Astrocyte of the cerebellum (primary cell): ENCODE measurements around the gene FIBCD1.

Experiments used
- DNase-seq: peaks from one replicate; pipeline ENCODE4 v3.0.0-alpha.2; 2011; ENCODE audit warnings: low read depth
- H3K4me3 ChIP-seq: 2 replicates; pipeline ENCODE4 v1.5.1; 2011; ENCODE audit warnings: mild to moderate bottlenecking, low read depth, low read length, moderate library complexity
- CTCF ChIP-seq: IDR thresholded peaks from 2 replicates; pipeline ENCODE4 v1.5.1; 2012; ENCODE audit warnings: low read length, low read depth, moderate library complexity, mild to moderate bottlenecking; ENCODE audit errors: missing control alignments
- in situ Hi-C: cut with HindIII; loops from 2 replicates; pipeline ENCODE4 v1.10.0; 2017; ENCODE audit warnings: low sequenced_read_pairs

FIBCD1 gene

DNA sequence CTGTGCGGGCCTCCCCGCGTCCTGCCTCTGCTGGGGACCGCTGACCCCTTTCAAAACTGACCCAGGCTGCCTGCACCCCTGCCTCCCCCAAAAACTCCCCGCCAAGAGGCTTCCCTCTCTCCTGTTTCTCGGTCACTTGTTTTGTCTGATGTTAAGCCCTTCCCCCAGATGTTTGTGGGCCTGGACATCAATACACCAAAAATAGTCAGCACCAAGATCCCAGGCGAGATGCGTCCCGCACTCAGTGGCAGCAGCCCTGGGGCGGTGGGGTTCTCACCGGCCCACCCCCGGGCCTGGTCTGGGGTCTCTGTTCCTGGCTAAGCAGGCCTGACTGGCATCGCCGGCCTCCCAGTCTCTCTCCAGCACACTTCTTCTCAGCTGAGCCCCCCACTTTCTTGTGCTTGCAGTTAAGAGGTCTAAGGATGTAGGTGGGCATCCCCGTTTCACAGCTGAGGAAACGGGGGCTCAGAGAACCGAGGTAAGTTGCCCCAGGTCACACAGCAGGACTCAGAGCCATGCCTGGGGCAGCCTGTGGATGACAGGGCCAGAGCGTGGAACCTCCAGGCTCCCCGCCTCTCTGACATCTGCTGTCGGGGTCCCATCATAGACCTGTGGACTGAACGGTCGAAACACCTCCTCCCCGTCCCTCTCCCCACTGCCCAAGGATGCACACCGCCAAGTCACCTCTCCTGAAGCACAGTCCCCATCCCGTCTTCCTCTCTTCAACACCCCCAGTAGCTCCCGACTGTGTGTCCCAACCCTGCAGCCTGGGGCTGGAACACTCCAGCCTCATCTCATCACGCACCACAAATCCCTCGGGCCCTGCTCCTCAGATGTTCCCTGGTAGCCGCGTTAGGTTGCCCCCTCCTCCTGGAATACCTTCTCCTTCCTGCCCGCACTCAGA, 16.8 kb downstream of the FIBCD1 start:
- H3K4me3 ChIP-seq, result no peak overlapping the region
- in situ Hi-C loops, result no loop called here
- no peak for TF ChIP-seq CTCF
- no peak for DNase-seq

- in situ Hi-C loops, result no loop called here
- H3K4me3 ChIP-seq, result no peak overlapping the region
- no peak for TF ChIP-seq CTCF
- no peak for DNase-seq
Observed at GRCh38 chr9:130921300-130921988, 17.6 kb downstream of the FIBCD1 start.

GRCh38 chr9:130920762-130921299, 18.2 kb downstream of the FIBCD1 start:
- in situ Hi-C loops, result no loop called here
- TF ChIP-seq CTCF, result no peak
- no peak for DNase-seq
- no peak overlapping the region for H3K4me3 ChIP-seq

DNA sequence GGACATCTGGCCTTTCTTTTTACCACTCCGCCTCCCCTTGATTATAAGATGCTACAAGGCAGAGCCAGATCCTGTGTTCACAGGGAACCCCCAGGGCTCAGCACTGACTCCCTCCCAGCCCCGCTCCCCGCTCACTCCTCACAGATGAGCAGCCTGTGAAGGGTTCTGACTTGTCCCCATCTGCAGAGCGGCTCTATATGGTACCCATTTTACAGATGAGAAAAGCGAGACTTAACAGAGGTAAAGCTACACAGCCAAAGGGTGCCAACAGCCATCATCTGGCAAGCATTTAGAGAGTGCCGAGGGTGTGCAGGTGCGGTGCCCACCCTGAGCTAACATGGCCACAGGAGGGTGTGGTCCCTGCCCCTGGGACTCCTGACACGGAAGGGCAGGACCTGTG, 18.8 kb downstream of the FIBCD1 start:
- in situ Hi-C loops, result no loop called here
- no peak for TF ChIP-seq CTCF
- H3K4me3 ChIP-seq, result no peak overlapping the region
- DNase-seq, result no peak

DNA sequence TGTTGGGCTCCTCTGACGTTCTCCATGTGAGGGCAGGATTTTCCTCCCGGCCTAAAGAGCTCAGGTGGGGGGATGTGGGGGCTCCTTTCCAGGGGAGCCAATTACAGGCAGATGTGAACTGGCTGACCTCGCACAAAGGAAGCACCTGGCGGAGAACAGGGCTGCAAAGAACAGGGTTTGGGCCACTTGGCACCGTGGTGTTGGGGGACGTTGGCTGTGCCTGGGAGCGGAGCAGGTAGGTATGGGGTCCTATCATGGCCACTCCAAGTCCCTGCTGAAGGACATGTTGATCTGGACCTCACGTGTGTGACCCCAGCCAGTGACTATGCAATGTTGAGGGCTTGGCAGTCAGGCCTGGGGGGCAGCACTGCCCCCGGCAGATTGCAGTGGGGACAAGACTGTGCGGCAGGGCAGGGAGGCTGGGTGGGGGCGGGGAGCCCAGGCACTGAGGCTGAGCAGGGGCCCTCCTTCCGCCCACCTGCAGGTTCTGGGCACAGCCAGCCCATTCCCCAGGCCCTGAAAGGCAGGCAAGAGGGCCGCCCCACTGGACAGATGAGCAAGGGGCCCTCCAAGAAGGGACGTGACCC, 19.4 kb downstream of the FIBCD1 start:
- no peak for DNase-seq
- in situ Hi-C loops, result no loop called here
- TF ChIP-seq CTCF, result no peak
- no peak overlapping the region for H3K4me3 ChIP-seq

DNA sequence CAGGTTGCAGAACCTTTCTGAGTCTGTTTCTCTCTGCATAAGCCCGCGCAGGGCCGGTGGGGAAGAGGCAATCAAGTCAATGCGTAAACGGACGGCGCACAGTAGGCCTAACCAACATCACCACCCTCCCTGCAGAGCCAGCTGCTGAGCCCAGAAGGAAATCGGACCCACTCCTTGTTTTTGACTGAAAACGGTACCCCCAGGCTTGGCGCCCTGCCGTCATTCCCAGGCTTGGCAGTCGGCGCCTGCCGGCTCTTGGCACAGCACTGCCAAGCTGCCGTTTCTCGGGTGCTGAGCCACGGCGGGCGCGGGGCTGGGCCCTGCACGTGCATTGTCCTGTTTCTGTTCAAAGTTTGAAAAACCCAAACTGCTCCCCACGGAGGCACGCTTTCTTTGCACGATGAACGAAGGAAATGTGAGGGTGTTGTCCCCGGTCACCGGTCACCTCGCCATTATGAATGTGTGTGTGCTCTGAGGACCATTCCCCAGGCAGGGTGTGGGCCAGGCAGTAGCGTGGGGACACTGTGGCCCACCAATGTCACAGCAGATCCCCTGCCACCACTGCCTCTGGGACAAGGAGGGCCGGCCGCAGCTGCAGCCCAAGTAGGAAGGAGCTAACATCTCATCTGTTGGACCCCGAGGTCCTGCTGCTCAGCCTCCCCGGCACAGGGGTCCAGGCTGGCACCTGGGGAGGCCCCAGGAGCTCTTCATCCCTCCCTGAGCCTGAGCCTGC, 20.1 kb downstream of the FIBCD1 start:
- in situ Hi-C loops, result no loop called here
- no peak overlapping the region for H3K4me3 ChIP-seq
- TF ChIP-seq CTCF, result no peak
- no peak for DNase-seq
